HG03460 (cell line): Measurements from ENCODE around the gene RGS10.
"Not testable (repeated sequence)": the region's sequence is repeated elsewhere in the genome, so short reads cannot be mapped to it uniquely, and the experiment has no call there.

Source experiments
- ATAC-seq: cut with Tn5 transposase; IDR thresholded peaks from one replicate; pipeline ENCODE4 v1.9.1; 2021; ENCODE audit not compliant: unreplicated experiment

The RGS10 gene

GRCh38 chr10:119470920-119471702 is 71.4 kb downstream of the RGS10 start:
- no peak for ATAC-seq

GRCh38 chr10:119469846-119470245 is 72.7 kb downstream of the RGS10 start:
- ATAC-seq: no peak

- no peak for ATAC-seq
Observed at GRCh38 chr10:119469325-119469707, 73.2 kb downstream of the RGS10 start.

GRCh38 chr10:119468542-119469324 is 73.8 kb downstream of the RGS10 start:
- no peak for ATAC-seq

GRCh38 chr10:119466655-119467054 is 75.9 kb downstream of the RGS10 start:
- no peak for ATAC-seq

- ATAC-seq: no peak
Observed at GRCh38 chr10:119466076-119466475, 76.4 kb downstream of the RGS10 start.

- ATAC-seq: no peak
Observed at GRCh38 chr10:119465085-119465484, 77.4 kb downstream of the RGS10 start.

- not testable (repeated sequence) for ATAC-seq
Observed at GRCh38 chr10:119463195-119463594, 79.3 kb downstream of the RGS10 start.

GRCh38 chr10:119462773-119463172 is 79.7 kb downstream of the RGS10 start:
- no peak for ATAC-seq

- ATAC-seq: peak; percentile 69
Observed at GRCh38 chr10:119461923-119462322, 80.6 kb downstream of the RGS10 start.

GRCh38 chr10:119461380-119461779 is 81.1 kb downstream of the RGS10 start:
- ATAC-seq: no peak

- ATAC-seq: no peak
Observed at GRCh38 chr10:119460369-119461195, 81.9 kb downstream of the RGS10 start.

- ATAC-seq: no peak
Observed at GRCh38 chr10:119459681-119460340, 82.7 kb downstream of the RGS10 start.

GRCh38 chr10:119457966-119458766 is 84.4 kb downstream of the RGS10 start:
- ATAC-seq: no peak

GRCh38 chr10:119456435-119456810 is 86.1 kb downstream of the RGS10 start:
- ATAC-seq: no peak

- ATAC-seq: no peak
Observed at GRCh38 chr10:119455609-119456434, 86.7 kb downstream of the RGS10 start.

GRCh38 chr10:119454990-119455389 is 87.5 kb downstream of the RGS10 start:
- no peak for ATAC-seq

- ATAC-seq: no peak
Observed at GRCh38 chr10:119454316-119454715, 88.2 kb downstream of the RGS10 start.

GRCh38 chr10:119453313-119453712 is 89.2 kb downstream of the RGS10 start:
- no peak for ATAC-seq
